ENCODE results near the gene MZT2B. TPM values are rescaled to one million over a fixed set of nuclear protein-coding genes. Genes with fewer than 3 reads are reported as not detected.
"Not testable (repeated sequence)": the region's sequence is repeated elsewhere in the genome, so short reads cannot be mapped to it uniquely, and the experiment has no call there.

MZT2B gene
- total RNA-seq, 1 experiment from 2014 or later = 198 TPM

DNA sequence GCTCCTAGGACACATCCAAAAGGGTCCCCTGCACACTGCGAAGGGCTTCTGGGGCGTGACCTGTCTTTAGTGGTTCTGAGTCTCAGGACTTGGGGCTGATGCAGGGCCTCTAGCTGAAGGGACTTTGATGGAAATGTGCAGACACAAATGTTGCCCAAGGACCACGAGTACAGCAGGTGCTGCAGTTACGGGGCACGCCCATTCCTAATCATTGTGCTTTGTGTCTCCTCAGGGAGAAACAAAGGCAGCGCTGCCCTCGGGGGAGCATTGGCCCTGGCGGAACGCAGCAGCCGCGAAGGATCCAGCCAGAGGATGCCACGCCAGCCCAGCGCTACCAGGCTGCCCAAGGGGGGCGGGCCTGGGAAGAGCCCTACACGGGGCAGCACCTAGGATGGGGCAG lies 8.2 kb downstream of the MZT2B start:
- no CpG with 5 or more reads among the region's 15 CpGs for WGBS (ENCODE audit: extremely low coverage, insufficient read length, low lambda C conversion rate)
- TF ChIP-seq, protein P1, sequence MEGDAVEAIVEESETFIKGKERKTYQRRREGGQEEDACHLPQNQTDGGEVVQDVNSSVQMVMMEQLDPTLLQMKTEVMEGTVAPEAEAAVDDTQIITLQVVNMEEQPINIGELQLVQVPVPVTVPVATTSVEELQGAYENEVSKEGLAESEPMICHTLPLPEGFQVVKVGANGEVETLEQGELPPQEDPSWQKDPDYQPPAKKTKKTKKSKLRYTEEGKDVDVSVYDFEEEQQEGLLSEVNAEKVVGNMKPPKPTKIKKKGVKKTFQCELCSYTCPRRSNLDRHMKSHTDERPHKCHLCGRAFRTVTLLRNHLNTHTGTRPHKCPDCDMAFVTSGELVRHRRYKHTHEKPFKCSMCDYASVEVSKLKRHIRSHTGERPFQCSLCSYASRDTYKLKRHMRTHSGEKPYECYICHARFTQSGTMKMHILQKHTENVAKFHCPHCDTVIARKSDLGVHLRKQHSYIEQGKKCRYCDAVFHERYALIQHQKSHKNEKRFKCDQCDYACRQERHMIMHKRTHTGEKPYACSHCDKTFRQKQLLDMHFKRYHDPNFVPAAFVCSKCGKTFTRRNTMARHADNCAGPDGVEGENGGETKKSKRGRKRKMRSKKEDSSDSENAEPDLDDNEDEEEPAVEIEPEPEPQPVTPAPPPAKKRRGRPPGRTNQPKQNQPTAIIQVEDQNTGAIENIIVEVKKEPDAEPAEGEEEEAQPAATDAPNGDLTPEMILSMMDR (conservative IDR thresholded peaks at IDR 0.05) = no peak

DNA sequence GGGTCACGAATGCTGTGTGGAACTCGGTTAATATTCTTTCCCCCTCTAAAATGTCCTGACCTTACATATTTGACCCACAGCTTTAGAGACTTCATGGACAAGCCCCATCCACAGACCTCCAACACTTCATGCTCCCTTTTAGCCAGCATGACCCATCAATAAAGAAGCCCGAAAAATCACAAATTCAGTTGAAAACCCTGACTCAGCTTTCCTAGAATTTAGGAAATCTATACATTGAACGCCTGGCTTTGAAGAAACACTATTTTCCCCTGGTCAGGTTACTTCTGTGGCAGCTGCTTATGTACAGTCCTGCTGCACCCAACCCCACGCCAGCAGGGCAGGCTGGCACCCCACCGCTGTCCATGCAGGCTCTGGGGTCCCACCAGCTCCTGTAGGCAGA lies 9.3 kb downstream of the MZT2B start:
- DNase-seq; H3K79me2 ChIP-seq (ENCODE audit: insufficient read depth, low read length); H3K27me3 Mint-ChIP-seq (ENCODE audit: low read depth); H3K9ac ChIP-seq (ENCODE audit: extremely low read depth, insufficient read length, low read length); H3K23ac ChIP-seq (ENCODE audit: insufficient read length, low read depth, low read length); H4K5ac ChIP-seq (ENCODE audit: insufficient read length, low read depth, low read length); H2BK12ac ChIP-seq (ENCODE audit: insufficient read length, low read depth, low read length); H3K27me3 ChIP-seq (ENCODE audit: insufficient read depth, low read length); H3K4ac ChIP-seq (ENCODE audit: low read depth, low read length); H3K23me2 ChIP-seq (ENCODE audit: insufficient read length, low read depth, low read length, poor library complexity, severe bottlenecking); H2BK20ac ChIP-seq (ENCODE audit: low read depth, low read length, poor library complexity, severe bottlenecking); H2BK120ac ChIP-seq (ENCODE audit: low read depth, low read length, poor library complexity, severe bottlenecking); H2AK5ac ChIP-seq (ENCODE audit: insufficient read length, low read length); H4K8ac ChIP-seq (replicated peaks; ENCODE audit: insufficient read length, low read depth, low read length); H3K4me2 ChIP-seq (ENCODE audit: insufficient read depth, insufficient read length, low read length); H2AFZ ChIP-seq (ENCODE audit: low read length); H3K9me3 Mint-ChIP-seq; H3K4me1 ChIP-seq (ENCODE audit: insufficient read depth, low read length); H3K27ac ChIP-seq (ENCODE audit: insufficient read length, low read depth, low read length); H3K56ac ChIP-seq (ENCODE audit: insufficient read length, low read depth, low read length); H3K14ac ChIP-seq (ENCODE audit: insufficient read depth, low read length); H3K79me1 ChIP-seq (ENCODE audit: insufficient read depth, low read depth, low read length, poor library complexity, severe bottlenecking); H2BK15ac ChIP-seq (ENCODE audit: low read depth, low read length); H4K20me1 ChIP-seq (ENCODE audit: control insufficient read depth, insufficient read depth, insufficient read length); H3K4me1 Mint-ChIP-seq; H3K27ac Mint-ChIP-seq; H3K9me3 ChIP-seq (ENCODE audit: control insufficient read depth, low read depth, low read length); H3T11ph ChIP-seq (ENCODE audit: low read length); H2BK5ac ChIP-seq (ENCODE audit: insufficient read length, low read length); H3K4me3 Mint-ChIP-seq; H3K18ac ChIP-seq (ENCODE audit: insufficient read length, low read depth, low read length); H4K91ac ChIP-seq (ENCODE audit: insufficient read length, low read depth, low read length): not testable (repeated sequence)
- no CpG with 5 or more reads among the region's 6 CpGs for WGBS (ENCODE audit: extremely low coverage, insufficient read length, low lambda C conversion rate)
- H3K36me3 Mint-ChIP-seq (ENCODE audit: insufficient read depth in 1 of 3, low read depth in 3 of 3) = peaks cover 2 to 11% (median 10%) of the 10 kb centered on the region in 3 experiments; a peak in 4 of 7 replicates

More for the DNA sequence above, 8.2 kb downstream of the MZT2B start:
- H4K8ac ChIP-seq (replicated peaks; ENCODE audit: insufficient read length, low read depth, low read length) = no peak overlapping the region
- H2BK5ac ChIP-seq (ENCODE audit: insufficient read length, low read length) = no peak overlapping the region
- H4K91ac ChIP-seq (ENCODE audit: insufficient read length, low read depth, low read length) = no peak overlapping the region
- no peak overlapping the region for H3K4me3 Mint-ChIP-seq
- H3K27ac Mint-ChIP-seq = no peak overlapping the region; a peak in 1 of 7 replicates
- no peak overlapping the region for H2BK12ac ChIP-seq (ENCODE audit: insufficient read length, low read depth, low read length)
- H3K23ac ChIP-seq (ENCODE audit: insufficient read length, low read depth, low read length) = no peak overlapping the region
- no peak overlapping the region for H2AFZ ChIP-seq (ENCODE audit: low read length)
- no peak overlapping the region for H3K9ac ChIP-seq (ENCODE audit: extremely low read depth, insufficient read length, low read length)
- H4K20me1 ChIP-seq (ENCODE audit: control insufficient read depth, insufficient read depth, insufficient read length) = no peaks in the 10 kb centered on the region
- peaks cover 2 to 21% (median 10%) of the 10 kb centered on the region in 3 experiments; a peak in 4 of 7 replicates for H3K36me3 Mint-ChIP-seq (ENCODE audit: insufficient read depth in 1 of 3, low read depth in 3 of 3)
- no peak overlapping the region for H2BK15ac ChIP-seq (ENCODE audit: low read depth, low read length)
- no peaks in the 10 kb centered on the region for H3K23me2 ChIP-seq (ENCODE audit: insufficient read length, low read depth, low read length, poor library complexity, severe bottlenecking)
- H3K9me3 ChIP-seq (ENCODE audit: control insufficient read depth, low read depth, low read length) = no peaks in the 10 kb centered on the region
- no peak overlapping the region for H3K27ac ChIP-seq (ENCODE audit: insufficient read length, low read depth, low read length)
- H3K4me1 Mint-ChIP-seq = no peaks in the 10 kb centered on the region; a peak in 1 of 4 replicates
- H3K27me3 ChIP-seq (ENCODE audit: insufficient read depth, low read length) = no peaks in the 10 kb centered on the region
- H3K79me2 ChIP-seq (ENCODE audit: insufficient read depth, low read length) = no peaks in the 10 kb centered on the region
- H3K4ac ChIP-seq (ENCODE audit: low read depth, low read length) = no peak overlapping the region
- no peak overlapping the region for H3T11ph ChIP-seq (ENCODE audit: low read length)
- no peak overlapping the region for H4K5ac ChIP-seq (ENCODE audit: insufficient read length, low read depth, low read length)
- no peak overlapping the region; the same call in 1 of the 2 replicates for H3K14ac ChIP-seq (ENCODE audit: insufficient read depth, low read length)
- no peaks in the 10 kb centered on the region for H3K9me3 Mint-ChIP-seq
- no peaks in the 10 kb centered on the region for H3K4me1 ChIP-seq (ENCODE audit: insufficient read depth, low read length)
- no peaks in the 10 kb centered on the region; the same call in 1 of the 2 replicates for H3K27me3 Mint-ChIP-seq (ENCODE audit: low read depth)
- H3K4me2 ChIP-seq (ENCODE audit: insufficient read depth, insufficient read length, low read length) = no peak overlapping the region
- H2BK20ac ChIP-seq (ENCODE audit: low read depth, low read length, poor library complexity, severe bottlenecking) = no peak overlapping the region
- H2BK120ac ChIP-seq (ENCODE audit: low read depth, low read length, poor library complexity, severe bottlenecking) = no peak overlapping the region
- DNase-seq = no peak
- H3K18ac ChIP-seq (ENCODE audit: insufficient read length, low read depth, low read length) = no peak overlapping the region
- H3K56ac ChIP-seq (ENCODE audit: insufficient read length, low read depth, low read length) = no peak overlapping the region
- no peak overlapping the region for H2AK5ac ChIP-seq (ENCODE audit: insufficient read length, low read length)
- no peaks in the 10 kb centered on the region for H3K79me1 ChIP-seq (ENCODE audit: insufficient read depth, low read depth, low read length, poor library complexity, severe bottlenecking)

All from H9 (cell line).